ENCODE measurements around the gene UPK1B. TPM values are rescaled to one million over a fixed set of nuclear protein-coding genes. Genes with fewer than 3 reads are reported as not detected.

UPK1B gene
- total and polyA plus RNA-seq, 9 of the 15 experiments (the other 6 are each of a cell fraction or from before 2014, with no cell fraction given): 0.22 to 1.2 (median 0.51) TPM

DNA sequence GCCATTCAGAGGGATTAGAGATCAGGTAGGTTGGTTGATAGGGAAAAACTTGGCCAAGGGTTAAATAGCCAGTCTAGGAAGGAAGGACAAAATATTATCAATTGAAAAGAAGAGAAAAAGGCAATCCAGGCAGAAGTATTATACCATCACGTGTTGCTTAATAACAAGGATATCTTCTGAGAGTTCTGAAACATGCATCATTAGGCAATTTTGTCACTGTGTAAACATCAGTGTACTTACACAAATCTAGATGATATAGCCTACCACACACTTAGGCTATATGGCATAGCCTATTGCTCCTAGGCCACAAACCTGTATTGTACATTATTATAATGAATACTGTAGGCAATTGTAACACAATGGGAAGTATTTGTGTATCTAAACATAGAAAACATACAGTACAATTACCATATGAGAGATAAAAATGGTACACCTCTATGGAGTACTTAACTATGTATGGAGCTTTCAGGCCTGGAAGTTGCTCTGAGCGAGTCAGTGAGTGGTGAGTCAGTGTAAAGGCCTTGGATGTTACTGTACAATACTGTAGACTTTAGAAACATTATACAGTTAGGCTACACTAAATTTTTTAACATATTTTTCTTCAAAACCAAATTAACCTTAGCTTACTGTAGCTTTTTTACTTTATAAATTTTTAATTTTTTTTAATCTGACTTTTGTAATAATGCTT is 24.8 kb upstream of the UPK1B start:
- no peak for DNase-seq (ENCODE audit: extremely low read depth in 1 of 4, low spot score in 3 of 4)
- Histone ChIP-seq H3K4me2 (ENCODE audit: insufficient read depth, low read length) (no peak overlapping the region), H3K4me3 (no peak overlapping the region), H3K9me1 (ENCODE audit: control insufficient read depth, insufficient read depth, low read length) (no peaks in the 10 kb centered on the region), H4K20me1 (replicated peaks; ENCODE audit: control insufficient read depth, insufficient read depth, low read length) (no peaks in the 10 kb centered on the region), H3K4me1 (replicated peaks in 1 of 2; ENCODE audit: control insufficient read depth in 2 of 2, insufficient read depth in 2 of 2, low read length in 2 of 2) (peaks cover 0 to 6% of the 10 kb centered on the region in 2 experiments; a peak in 2 of 5 replicates), H3K36me3 (ENCODE audit: control insufficient read depth, insufficient read depth, low read length) (no peaks in the 10 kb centered on the region), H3K27me3 (ENCODE audit: control insufficient read depth in 2 of 2, insufficient read depth in 2 of 2, low read length in 2 of 2) (no peaks in the 10 kb centered on the region), H3K9me3 (replicated peaks; ENCODE audit: control insufficient read depth, insufficient read depth, low read depth, low read length) (no peaks in the 10 kb centered on the region), H2AFZ (ENCODE audit: low read depth, low read length) (no peak overlapping the region), H3K27ac (ENCODE audit: extremely low read depth, low read depth, low read length) (no peak overlapping the region), H3K9ac (ENCODE audit: insufficient read depth in 1 of 2, low read depth in 2 of 2, low read length in 2 of 2) (no peak overlapping the region), H3K79me2 (ENCODE audit: control insufficient read depth, insufficient read depth, low read length) (no peaks in the 10 kb centered on the region)
- intact Hi-C loops (cut with micrococcal nuclease): no loop called here
- TF ChIP-seq, protein P1, sequence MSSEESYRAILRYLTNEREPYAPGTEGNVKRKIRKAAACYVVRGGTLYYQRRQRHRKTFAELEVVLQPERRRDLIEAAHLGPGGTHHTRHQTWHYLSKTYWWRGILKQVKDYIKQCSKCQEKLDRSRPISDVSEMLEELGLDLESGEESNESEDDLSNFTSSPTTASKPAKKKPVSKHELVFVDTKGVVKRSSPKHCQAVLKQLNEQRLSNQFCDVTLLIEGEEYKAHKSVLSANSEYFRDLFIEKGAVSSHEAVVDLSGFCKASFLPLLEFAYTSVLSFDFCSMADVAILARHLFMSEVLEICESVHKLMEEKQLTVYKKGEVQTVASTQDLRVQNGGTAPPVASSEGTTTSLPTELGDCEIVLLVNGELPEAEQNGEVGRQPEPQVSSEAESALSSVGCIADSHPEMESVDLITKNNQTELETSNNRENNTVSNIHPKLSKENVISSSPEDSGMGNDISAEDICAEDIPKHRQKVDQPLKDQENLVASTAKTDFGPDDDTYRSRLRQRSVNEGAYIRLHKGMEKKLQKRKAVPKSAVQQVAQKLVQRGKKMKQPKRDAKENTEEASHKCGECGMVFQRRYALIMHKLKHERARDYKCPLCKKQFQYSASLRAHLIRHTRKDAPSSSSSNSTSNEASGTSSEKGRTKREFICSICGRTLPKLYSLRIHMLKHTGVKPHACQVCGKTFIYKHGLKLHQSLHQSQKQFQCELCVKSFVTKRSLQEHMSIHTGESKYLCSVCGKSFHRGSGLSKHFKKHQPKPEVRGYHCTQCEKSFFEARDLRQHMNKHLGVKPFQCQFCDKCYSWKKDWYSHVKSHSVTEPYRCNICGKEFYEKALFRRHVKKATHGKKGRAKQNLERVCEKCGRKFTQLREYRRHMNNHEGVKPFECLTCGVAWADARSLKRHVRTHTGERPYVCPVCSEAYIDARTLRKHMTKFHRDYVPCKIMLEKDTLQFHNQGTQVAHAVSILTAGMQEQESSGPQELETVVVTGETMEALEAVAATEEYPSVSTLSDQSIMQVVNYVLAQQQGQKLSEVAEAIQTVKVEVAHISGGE (CRISPR knock-in tag; IDR thresholded peaks at IDR 0.05): no peak
- TF ChIP-seq ZNF79 (CRISPR knock-in tag; IDR thresholded peaks at IDR 0.05; ENCODE audit: low read depth) (no peak), CEBPG (CRISPR knock-in tag; IDR thresholded peaks at IDR 0.05) (no peak), CEBPG (tag; conservative IDR thresholded peaks at IDR 0.05 in 1 of 2, IDR thresholded peaks at IDR 0.05 in 1 of 2) (peak in 1 of 2 experiments; percentile 28; a peak in 1 of 4 replicates), ZFPM2 (CRISPR knock-in tag; IDR thresholded peaks at IDR 0.05) (no peak)
- no peak for FAIRE-seq
- in situ Hi-C loops (cut with MboI): loop anchor here (25.0 kb wide), 1 partner anchor 539 kb away; the partner anchor contains the start of gene COX17
- no peak for ATAC-seq
- WGBS (ENCODE audit: insufficient coverage, low coverage, missing lambda C conversion rate): 13% methylated on average over 2 of the region's 2 CpGs
- ChIA-PET CTCF (ENCODE audit: low intra/inter-chr PET ratio) (no interaction called here), POLR2A (no interaction called here)
- no TSS peak for BruUV-seq (replicated peaks)
